ENCODE results near the gene ATOH1. TPM values are rescaled to one million over a fixed set of nuclear protein-coding genes. Genes with fewer than 3 reads are reported as not detected.

Gene ATOH1
- total and polyA plus RNA-seq, 2 of the 4 experiments (the other 2 are of a cell fraction): not detected

DNA sequence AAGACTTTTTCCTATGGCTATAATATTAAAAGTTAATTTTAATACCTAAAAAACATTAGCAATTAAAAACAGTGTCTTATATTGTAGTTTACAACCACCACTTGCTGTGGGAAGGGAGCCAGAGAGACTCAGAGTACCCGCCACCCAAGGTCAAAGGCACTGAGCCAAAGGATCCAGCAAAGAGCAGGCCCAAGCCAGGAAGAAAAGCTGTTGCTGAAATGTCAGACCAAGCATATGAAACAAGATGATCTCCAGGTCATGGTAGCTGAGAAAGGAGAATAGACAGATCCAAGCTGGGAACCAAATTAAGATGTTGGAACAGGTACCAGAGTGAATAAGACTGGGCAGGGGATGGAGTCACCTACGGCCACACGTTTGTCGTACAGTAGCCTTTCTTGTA, 18.8 kb upstream of the ATOH1 start:
- Histone ChIP-seq H2AK9ac (replicated peaks; ENCODE audit: low read depth, low read length, poor library complexity) (no peak overlapping the region), H4K91ac (ENCODE audit: insufficient read depth, low read depth, low read length) (no peak overlapping the region), H3K36me3 (ENCODE audit: control insufficient read depth, insufficient read depth, low read length) (no peaks in the 10 kb centered on the region), H3K4me2 (ENCODE audit: low read depth, low read length) (no peak overlapping the region), H4K5ac (ENCODE audit: low read depth, low read length) (no peak overlapping the region), H3K27ac (ENCODE audit: insufficient read depth, low read length) (no peak overlapping the region), H3K9ac (ENCODE audit: low read depth, low read length) (no peak overlapping the region), H3K56ac (ENCODE audit: extremely low read depth, insufficient read depth, low read length) (no peak overlapping the region), H3K9me3 (ENCODE audit: control insufficient read depth, insufficient read depth, low read length) (no peaks in the 10 kb centered on the region), H3K79me1 (ENCODE audit: low read depth in 1 of 2, low read length in 2 of 2) (no peaks in the 10 kb centered on the region), H3K14ac (replicated peaks; ENCODE audit: low read depth, low read length) (no peak overlapping the region), H3K4ac (ENCODE audit: low read depth, low read length) (no peak overlapping the region), H3K18ac (ENCODE audit: low read depth, low read length) (no peak overlapping the region), H4K20me1 (ENCODE audit: insufficient read depth, low read length) (no peaks in the 10 kb centered on the region), H4K8ac (ENCODE audit: low read depth in 2 of 2, low read length in 2 of 2) (no peak overlapping the region), H2BK120ac (ENCODE audit: low read depth, low read length) (no peak overlapping the region), H3K9me1 (ENCODE audit: insufficient read depth, low read length) (no peaks in the 10 kb centered on the region), H2AFZ (replicated peaks; ENCODE audit: low read length, poor library complexity) (no peak overlapping the region), H3K27me3 (ENCODE audit: control insufficient read depth, insufficient read depth, low read length) (no peaks in the 10 kb centered on the region), H2BK5ac (ENCODE audit: low read depth, low read length, poor library complexity, severe bottlenecking) (no peak overlapping the region), H3K23ac (ENCODE audit: low read depth, low read length) (no peak overlapping the region), H3K4me1 (ENCODE audit: control insufficient read depth, insufficient read depth, low read length) (no peaks in the 10 kb centered on the region), H2BK15ac (ENCODE audit: low read depth, low read length) (no peak overlapping the region), H2BK20ac (ENCODE audit: low read depth, low read length) (no peak overlapping the region), H3K4me3 (ENCODE audit: insufficient read depth, low read depth, low read length) (no peak overlapping the region), H2AK5ac (ENCODE audit: low read depth, low read length) (no peak overlapping the region)
- no CpG with 5 or more reads among the region's 4 CpGs for WGBS, 2 experiments (ENCODE audit: extremely low coverage in 2 of 2, insufficient read length in 1 of 2)
- ChIA-PET POLR2A (ENCODE audit: unreplicated experiment) (no interaction called here), CTCF (no interaction called here)
- dilution Hi-C loops (cut with HindIII; ENCODE audit: low sequenced_read_pairs, unreplicated experiment) (no loop called here), in situ Hi-C loops (cut with MboI; ENCODE audit: low sequenced_read_pairs) (loop anchor here (25.0 kb wide), 1 partner anchor 778 kb away; no protein-coding TSS in a partner anchor), intact Hi-C loops (cut with micrococcal nuclease) (no loop called here)
- ATAC-seq (ENCODE audit: low read depth) (no peak), DNase-seq (no peak)
- TF ChIP-seq MAZ (IDR thresholded peaks at IDR 0.05; ENCODE audit: borderline replicate concordance, low read depth, low read length): no peak
- TF ChIP-seq POLR2A (IDR thresholded peaks at IDR 0.05; ENCODE audit: low read depth, low read length): no peak
- no peak for TF ChIP-seq BHLHE40 (IDR thresholded peaks at IDR 0.05; ENCODE audit: low read depth, low read length)
- no peak for TF ChIP-seq CEBPB (IDR thresholded peaks at IDR 0.05; ENCODE audit: low read depth, low read length)
- no peak for TF ChIP-seq SMC3 (IDR thresholded peaks at IDR 0.05; ENCODE audit: low read depth, low read length)
- no peak for TF ChIP-seq ELK1 (IDR thresholded peaks at IDR 0.05; ENCODE audit: borderline replicate concordance, low read depth, low read length)
- TF ChIP-seq RFX5 (IDR thresholded peaks at IDR 0.05; ENCODE audit: low read depth, low read length): no peak
- BruUV-seq (replicated peaks): no TSS peak

Measured in IMR-90 (cell line).